Pons (tissue), 1 donor: ENCODE measurements around the gene GCNT2.
"Not testable (repeated sequence)": the region's sequence is repeated elsewhere in the genome, so short reads cannot be mapped to it uniquely, and the experiment has no call there.

Experiments
- DNase-seq: peaks from one replicate; pipeline ENCODE4 v3.0.0-alpha.2; 2016; ENCODE audit warnings: low spot score

Gene GCNT2

GRCh38 chr6:10610289-10610688 lies 89.1 kb downstream of the GCNT2 start:
- no peak for DNase-seq

DNA sequence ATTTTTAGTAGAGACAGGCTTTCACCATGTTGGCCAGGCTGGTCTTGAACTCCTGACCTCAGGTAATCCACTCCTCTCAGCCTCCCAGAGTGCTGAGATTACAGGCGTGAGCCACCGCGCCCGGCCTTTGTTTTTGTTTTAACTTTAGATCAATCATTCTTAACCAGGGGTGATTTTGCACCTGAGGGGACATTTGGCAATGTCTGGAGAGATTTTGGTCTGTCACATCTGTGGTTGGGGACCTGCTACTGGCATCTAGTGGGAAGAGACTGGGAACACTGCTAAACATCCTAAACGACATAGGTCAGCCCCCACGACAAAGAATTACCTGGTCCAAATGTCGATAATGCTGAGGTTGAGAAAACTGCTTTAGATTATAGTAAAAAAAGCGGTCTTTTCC lies 91.0 kb downstream of the GCNT2 start:
- DNase-seq: no peak

- DNase-seq: no peak
Measured at GRCh38 chr6:10613077-10613476, 91.9 kb downstream of the GCNT2 start.

DNA sequence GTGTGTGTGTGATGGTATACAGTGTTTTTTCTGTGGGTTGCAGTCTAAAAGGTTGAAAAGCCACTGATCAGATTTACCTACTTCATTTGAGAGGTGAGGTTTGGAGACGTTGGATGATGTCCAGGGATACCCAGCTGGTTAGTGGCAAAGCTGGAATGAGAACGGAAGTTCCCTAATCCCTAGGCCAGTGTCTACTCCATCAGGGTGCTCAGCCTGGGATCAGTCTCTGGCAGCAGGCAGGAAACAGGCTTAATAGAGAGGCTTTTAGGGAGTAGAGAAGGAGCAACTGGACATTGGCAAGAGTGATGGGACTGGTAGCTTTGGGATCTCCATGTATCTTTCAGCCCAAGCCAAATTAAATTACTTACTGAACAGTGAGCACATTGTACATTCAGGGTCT lies 92.6 kb downstream of the GCNT2 start:
- DNase-seq: no peak

GRCh38 chr6:10615675-10616074 lies 94.5 kb downstream of the GCNT2 start:
- DNase-seq: no peak

GRCh38 chr6:10616266-10616665 lies 95.1 kb downstream of the GCNT2 start:
- DNase-seq: not testable (repeated sequence)

GRCh38 chr6:10617008-10617696 lies 96.0 kb downstream of the GCNT2 start:
- no peak for DNase-seq

GRCh38 chr6:10618409-10618808 lies 97.3 kb downstream of the GCNT2 start:
- DNase-seq: no peak

- DNase-seq: no peak
Measured at GRCh38 chr6:10621213-10621612, 100.1 kb downstream of the GCNT2 start.

GRCh38 chr6:10621847-10622246 lies 100.7 kb downstream of the GCNT2 start:
- DNase-seq: no peak

GRCh38 chr6:10624836-10625235 lies 103.7 kb downstream of the GCNT2 start:
- no peak for DNase-seq

GRCh38 chr6:10626154-10626741 lies 105.1 kb downstream of the GCNT2 start:
- DNase-seq: no peak

- no peak for DNase-seq
Measured at GRCh38 chr6:10627800-10628199, 106.6 kb downstream of the GCNT2 start.

GRCh38 chr6:10630178-10630577 lies 109.0 kb downstream of the GCNT2 start:
- DNase-seq: no peak

GRCh38 chr6:10633216-10633615 lies 112.1 kb downstream of the GCNT2 start:
- no peak for DNase-seq

- no peak for DNase-seq
Measured at GRCh38 chr6:10640412-10640811, 119.3 kb downstream of the GCNT2 start.

DNA sequence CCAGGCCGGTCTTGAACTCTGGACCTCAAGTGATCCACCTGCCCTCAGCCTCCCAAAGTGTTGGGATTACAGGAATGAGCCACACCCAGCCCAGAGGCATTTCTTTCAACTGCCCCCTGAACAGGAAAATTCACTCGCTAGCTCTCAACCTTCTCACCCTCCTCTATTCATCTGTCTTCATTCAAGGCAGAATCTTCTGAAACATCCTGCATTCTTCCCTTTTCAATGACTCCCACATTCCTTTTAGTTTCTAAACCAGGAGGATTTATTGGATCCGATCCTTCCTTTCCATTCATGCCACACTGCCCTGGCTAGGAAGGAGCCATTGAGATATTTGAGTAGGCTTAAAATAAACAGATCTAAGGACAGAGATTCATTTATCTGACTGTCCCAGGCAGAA lies 120.4 kb downstream of the GCNT2 start:
- no peak for DNase-seq

GRCh38 chr6:10643201-10643651 lies 122.1 kb downstream of the GCNT2 start:
- peak; percentile 48 for DNase-seq

DNA sequence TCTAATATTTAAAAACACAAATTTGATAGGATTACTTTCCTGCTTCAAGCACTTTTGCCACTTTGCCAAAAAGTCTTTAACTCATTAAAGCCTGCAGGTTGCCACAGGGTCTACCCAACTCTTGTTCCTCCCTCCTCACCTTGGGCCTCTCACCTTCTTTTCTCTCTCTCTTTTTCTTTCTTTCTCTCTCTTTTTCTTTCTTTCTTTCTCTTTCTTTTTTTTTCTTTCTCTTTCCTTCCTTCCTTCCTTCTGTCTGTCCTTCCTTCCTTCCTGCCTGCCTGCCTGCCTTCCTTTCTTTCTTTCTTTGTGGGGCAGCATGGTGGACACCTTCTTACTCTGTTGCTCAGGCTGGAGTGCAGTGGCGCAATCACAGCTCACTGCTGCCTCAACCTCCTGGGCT lies 123.1 kb downstream of the GCNT2 start:
- DNase-seq: no peak

GRCh38 chr6:10655508-10656055 lies 134.4 kb downstream of the GCNT2 start:
- DNase-seq: no peak

DNA sequence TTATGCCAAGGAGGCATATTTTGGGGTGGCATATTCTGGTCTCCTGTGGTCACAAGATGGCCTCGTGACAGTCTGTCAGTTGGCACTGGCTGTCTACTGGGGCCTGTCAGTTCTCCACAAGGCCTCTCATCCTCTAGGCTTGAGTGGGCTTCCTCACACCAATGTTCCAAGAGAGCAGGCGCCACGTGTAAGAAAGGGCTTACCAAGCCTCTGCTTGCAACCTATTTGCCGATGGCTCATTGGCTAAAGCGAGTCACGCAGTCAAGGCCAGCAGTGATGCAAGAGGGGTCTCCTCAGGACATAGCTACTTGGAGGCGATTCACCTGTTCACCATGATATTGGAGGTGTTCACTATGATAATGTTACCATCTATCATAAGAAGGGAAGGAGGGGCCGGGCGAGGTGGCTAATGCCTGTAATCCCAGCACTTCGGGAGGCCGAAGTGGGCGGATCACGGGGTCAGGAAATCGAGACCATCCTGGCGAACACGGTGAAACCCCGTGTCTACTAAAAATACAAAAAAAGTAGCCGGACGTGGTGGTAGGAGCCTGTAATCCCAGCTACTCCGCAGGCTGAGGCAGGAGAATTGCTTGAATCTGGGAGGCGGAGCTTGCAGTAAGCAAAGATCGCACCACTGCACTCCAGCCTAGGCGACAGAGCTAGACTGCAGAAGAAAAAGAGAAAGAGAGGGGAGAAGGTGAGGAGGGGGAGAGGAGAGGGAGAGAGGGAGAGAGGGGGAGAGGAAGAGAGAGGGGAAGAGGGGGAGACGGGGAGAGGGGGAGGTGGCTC lies 138.0 kb downstream of the GCNT2 start:
- no peak for DNase-seq

DNA sequence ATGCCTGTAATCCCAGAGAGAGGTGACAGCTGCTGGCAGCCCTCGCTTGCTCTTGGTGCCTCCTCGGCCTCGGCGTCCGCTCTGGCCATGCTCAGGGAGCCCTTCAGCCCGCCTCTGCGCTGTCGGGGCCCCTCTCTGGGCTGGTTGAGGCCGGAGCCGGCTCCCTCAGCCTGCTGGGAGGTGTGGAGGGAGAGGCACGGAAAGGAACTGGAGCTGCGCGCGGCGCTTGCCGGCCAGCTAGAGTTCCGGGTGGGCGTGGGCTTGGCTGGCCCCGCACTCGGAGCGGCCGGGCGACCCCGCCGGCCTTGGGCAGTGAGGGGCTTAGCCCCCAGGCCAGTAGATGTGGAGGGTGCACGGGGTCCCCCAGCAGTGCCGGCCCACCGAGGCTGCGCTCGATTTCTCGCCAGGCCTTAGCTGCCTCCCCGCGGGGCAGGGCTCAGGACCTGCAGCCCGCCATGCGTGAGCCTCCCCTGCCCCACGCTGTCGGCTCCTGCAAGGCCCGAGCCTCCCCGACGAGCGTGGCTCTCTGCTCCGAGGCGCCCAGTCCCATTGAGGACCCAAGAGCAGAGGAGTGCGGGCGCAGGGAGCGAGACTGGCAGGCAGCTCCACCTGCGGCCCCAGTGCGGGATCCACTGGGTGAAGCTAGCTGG lies 138.7 kb downstream of the GCNT2 start:
- DNase-seq: no peak
